CD14-positive monocyte (primary cell): ENCODE data around the gene CASQ1. TPM values are rescaled to one million over a fixed set of nuclear protein-coding genes. Genes with fewer than 3 reads are reported as not detected.

ENCODE experiments used
- DNase-seq, 3 donors: peaks; one replicate each; pipeline ENCODE4 v3.0.0-alpha.2; 2011 to 2022
- H2AFZ ChIP-seq: 2 replicates; pipeline ENCODE4 v1.6.0; 2012; ENCODE audit warnings: mild to moderate bottlenecking, low read depth, low read length, inconsistent platforms; ENCODE audit not compliant: insufficient read depth, poor library complexity, severe bottlenecking
- H3K27ac ChIP-seq, 2 donors: 1 replicate in 1 of 2; 2 replicates in 1 of 2; pipeline ENCODE4 v1.5.1; 2012 to 2013; ENCODE audit warnings: low read length in 2 of 2, control low read depth in 1 of 2, inconsistent platforms in 1 of 2, low read depth in 1 of 2, mild to moderate bottlenecking in 1 of 2
- H3K27me3 ChIP-seq, 2 donors: one replicate each; pipeline versions ENCODE4 v1.6.0 to v1.6.1; 2011 to 2013; ENCODE audit warnings: low read length in 2 of 2; ENCODE audit not compliant: control insufficient read depth in 2 of 2, insufficient read depth in 2 of 2
- H3K36me3 ChIP-seq, 2 donors: replicated peaks in 1 of 2; 1 replicate in 1 of 2; 2 replicates in 1 of 2; pipeline versions ENCODE4 v1.5.1 to v1.6.1; 2012 to 2013; ENCODE audit warnings: low read length in 2 of 2, control low read depth in 1 of 2, inconsistent platforms in 1 of 2, mild to moderate bottlenecking in 1 of 2; ENCODE audit not compliant: insufficient read depth in 2 of 2, control insufficient read depth in 1 of 2
- H3K4me1 ChIP-seq, 2 donors: 1 replicate in 1 of 2; 2 replicates in 1 of 2; pipeline versions ENCODE4 v1.5.1 to v1.6.1; 2012 to 2013; ENCODE audit warnings: low read length in 2 of 2, control low read depth in 1 of 2, inconsistent platforms in 1 of 2, mild to moderate bottlenecking in 1 of 2, moderate library complexity in 1 of 2; ENCODE audit not compliant: insufficient read depth in 2 of 2, control insufficient read depth in 1 of 2
- H3K4me2 ChIP-seq: replicated peaks from 2 replicates; pipeline ENCODE3; 2012; ENCODE audit warnings: low read length, moderate library complexity, mild to moderate bottlenecking; ENCODE audit not compliant: poor library complexity, severe bottlenecking; ENCODE audit errors: extremely low read depth
- H3K4me3 ChIP-seq, 3 experiments: fragments of 200-600 bp in 1 of 3; sonication (generic) in 1 of 3; replicated peaks in 1 of 3; 1 replicate in 2 of 3; 2 replicates in 1 of 3; pipeline ENCODE4 v1.5.1; 2011 to 2013; ENCODE audit warnings: low read length in 3 of 3, mild to moderate bottlenecking in 3 of 3, control low read depth in 2 of 3, low read depth in 2 of 3, inconsistent platforms in 1 of 3, moderate library complexity in 1 of 3
- H3K79me2 ChIP-seq: 2 replicates; pipeline ENCODE4 v1.6.0; 2012; ENCODE audit warnings: mild to moderate bottlenecking, control low read depth, inconsistent platforms, low read length, moderate library complexity; ENCODE audit not compliant: insufficient read depth
- H3K9ac ChIP-seq: 2 replicates; pipeline ENCODE4 v1.6.0; 2017; ENCODE audit warnings: low read length, mild to moderate bottlenecking; ENCODE audit not compliant: insufficient read depth, poor library complexity, severe bottlenecking
- H3K9me3 ChIP-seq, 2 donors: replicated peaks in 1 of 2; 1 replicate in 1 of 2; 2 replicates in 1 of 2; pipeline versions ENCODE4 v1.5.1 to v1.6.1; 2012 to 2013; ENCODE audit warnings: low read length in 2 of 2, control low read depth in 1 of 2; ENCODE audit not compliant: control insufficient read depth in 1 of 2, insufficient read depth in 1 of 2
- H4K20me1 ChIP-seq: 2 replicates; pipeline ENCODE4 v1.6.0; 2012; ENCODE audit warnings: mild to moderate bottlenecking, low read length, control low read depth, moderate library complexity; ENCODE audit not compliant: insufficient read depth
- H3K27ac Mint-ChIP-seq, 7 donors: one replicate each; pipeline ENCODE4 v1.8.0; 2020; ENCODE audit warnings: mild to moderate bottlenecking in 7 of 7, mixed read lengths in 7 of 7, moderate library complexity in 6 of 7, inconsistent platforms in 2 of 7
- H3K27me3 Mint-ChIP-seq, 3 donors: one replicate each; pipeline ENCODE4 v1.8.0; 2021 to 2022; ENCODE audit warnings: low read depth in 3 of 3, mild to moderate bottlenecking in 3 of 3, mixed read lengths in 3 of 3, moderate library complexity in 3 of 3, inconsistent platforms in 1 of 3
- H3K36me3 Mint-ChIP-seq, 2 donors: one replicate each; pipeline ENCODE4 v1.8.0; 2020; ENCODE audit warnings: mixed read lengths in 2 of 2, inconsistent platforms in 1 of 2, mild to moderate bottlenecking in 1 of 2
- H3K4me1 Mint-ChIP-seq: one replicate; pipeline ENCODE4 v1.8.0; 2020; ENCODE audit warnings: mild to moderate bottlenecking, mixed read lengths
- H3K4me3 Mint-ChIP-seq, 2 donors: one replicate each; pipeline ENCODE4 v1.8.0; 2020; ENCODE audit warnings: mild to moderate bottlenecking in 2 of 2, mixed read lengths in 2 of 2, moderate library complexity in 1 of 2
- H3K9me3 Mint-ChIP-seq, 7 donors: one replicate each; pipeline ENCODE4 v1.8.0; 2020 to 2022; ENCODE audit warnings: mixed read lengths in 7 of 7, mild to moderate bottlenecking in 6 of 7, moderate library complexity in 6 of 7, inconsistent platforms in 2 of 7
- WGBS: methylation state at CpG from one replicate; pipeline ENCODE4 v1.1.5; 2013; ENCODE audit warnings: missing lambda C conversion rate; ENCODE audit not compliant: insufficient coverage; 5-methylcytosine and 5-hydroxymethylcytosine counted together
- intact Hi-C, 2 donors: fragments of 100-400 bp; cut with micrococcal nuclease; formaldehyde crosslinking; loops; one replicate each; pipeline versions ENCODE4 v1.15.0 to v1.15.1; 2023
- polyA plus RNA-seq, 3 donors: library from polyadenylated mRNA; depleted of rRNA in 1 of 3; unstranded in 2 of 3; stranded (reverse) in 1 of 3; fragments of 300-500 nt in 2 of 3; fragments of >200 nt in 1 of 3; fragmentation: Illumina TruSeq in 2 of 3; gene quantifications; 1 replicate in 2 of 3; 2 replicates in 1 of 3; pipeline ENCODE4 v1.2.3, GENCODE V29; 2012 to 2021
- TF ChIP-seq, protein P1 (sequence below): fragments of 200-600 bp; IDR thresholded peaks from one replicate; pipeline ENCODE4 v1.8.0; 2022; ENCODE audit warnings: antibody characterized with exemption, mild to moderate bottlenecking

The CASQ1 gene
- polyA plus RNA-seq, 3 donors = 0.09 to 11.1 TPM; not detected in 1

DNA sequence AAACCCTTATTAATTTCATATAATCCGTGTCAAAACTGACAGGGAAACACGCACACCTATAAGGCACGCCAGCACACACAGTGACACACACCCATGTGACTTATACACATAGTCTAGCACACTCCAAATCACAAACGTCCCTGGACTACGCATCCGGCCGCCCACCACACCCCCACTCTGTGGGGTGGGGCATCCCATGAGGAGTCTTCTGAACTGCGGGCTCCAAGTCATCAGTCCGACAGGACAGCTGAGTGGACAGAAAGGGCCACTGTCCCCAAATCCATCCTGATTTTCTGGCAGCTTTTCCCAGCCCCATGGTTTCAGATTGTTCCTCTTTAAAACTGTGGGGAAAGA, 15.6 kb downstream of the CASQ1 start:
- H3K79me2 ChIP-seq = peaks cover 3% of the 10 kb centered on the region
- peak overlapping the region; percentile 57 to 90 (median 86) for H3K4me3 ChIP-seq
- DNase-seq = peak; percentile 34 to 64 (median 41)
- H3K4me1 ChIP-seq = peaks cover 29 to 36% of the 10 kb centered on the region in 2 donors
- peak overlapping the region; percentile 94 to 97 for H3K4me3 Mint-ChIP-seq
- H3K27ac Mint-ChIP-seq = peak overlapping the region in 5 of 7 donors; percentile 35 to 92 (median 73)
- peaks cover 46% of the 10 kb centered on the region for H4K20me1 ChIP-seq
- peak overlapping the region; percentile 88 for H2AFZ ChIP-seq
- WGBS = 20% methylated on average over 1 of the region's 9 CpGs
- H3K4me2 ChIP-seq = peak overlapping the region; percentile 92
- H3K27ac ChIP-seq = peak overlapping the region in 1 of 2 donors; percentile 95
- peaks cover 34 to 40% of the 10 kb centered on the region in 2 donors for H3K36me3 Mint-ChIP-seq
- intact Hi-C loops = loop anchor here in 1 of 2 donors (5.0 kb wide), 1 partner anchor 109 kb away; the partner anchor contains the start of gene IGSF8
- no peaks in the 10 kb centered on the region for H3K27me3 ChIP-seq
- peak overlapping the region; percentile 92 for H3K9ac ChIP-seq
- TF ChIP-seq, protein P1, sequence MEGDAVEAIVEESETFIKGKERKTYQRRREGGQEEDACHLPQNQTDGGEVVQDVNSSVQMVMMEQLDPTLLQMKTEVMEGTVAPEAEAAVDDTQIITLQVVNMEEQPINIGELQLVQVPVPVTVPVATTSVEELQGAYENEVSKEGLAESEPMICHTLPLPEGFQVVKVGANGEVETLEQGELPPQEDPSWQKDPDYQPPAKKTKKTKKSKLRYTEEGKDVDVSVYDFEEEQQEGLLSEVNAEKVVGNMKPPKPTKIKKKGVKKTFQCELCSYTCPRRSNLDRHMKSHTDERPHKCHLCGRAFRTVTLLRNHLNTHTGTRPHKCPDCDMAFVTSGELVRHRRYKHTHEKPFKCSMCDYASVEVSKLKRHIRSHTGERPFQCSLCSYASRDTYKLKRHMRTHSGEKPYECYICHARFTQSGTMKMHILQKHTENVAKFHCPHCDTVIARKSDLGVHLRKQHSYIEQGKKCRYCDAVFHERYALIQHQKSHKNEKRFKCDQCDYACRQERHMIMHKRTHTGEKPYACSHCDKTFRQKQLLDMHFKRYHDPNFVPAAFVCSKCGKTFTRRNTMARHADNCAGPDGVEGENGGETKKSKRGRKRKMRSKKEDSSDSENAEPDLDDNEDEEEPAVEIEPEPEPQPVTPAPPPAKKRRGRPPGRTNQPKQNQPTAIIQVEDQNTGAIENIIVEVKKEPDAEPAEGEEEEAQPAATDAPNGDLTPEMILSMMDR = no peak
- H3K27me3 Mint-ChIP-seq = peaks cover 0 to 3% (median 0%) of the 10 kb centered on the region in 3 donors
- no peaks in the 10 kb centered on the region for H3K9me3 ChIP-seq
- H3K4me1 Mint-ChIP-seq = peaks cover 43% of the 10 kb centered on the region
- H3K9me3 Mint-ChIP-seq = no peaks in the 10 kb centered on the region
- peaks cover 13 to 38% of the 10 kb centered on the region in 2 donors for H3K36me3 ChIP-seq

DNA sequence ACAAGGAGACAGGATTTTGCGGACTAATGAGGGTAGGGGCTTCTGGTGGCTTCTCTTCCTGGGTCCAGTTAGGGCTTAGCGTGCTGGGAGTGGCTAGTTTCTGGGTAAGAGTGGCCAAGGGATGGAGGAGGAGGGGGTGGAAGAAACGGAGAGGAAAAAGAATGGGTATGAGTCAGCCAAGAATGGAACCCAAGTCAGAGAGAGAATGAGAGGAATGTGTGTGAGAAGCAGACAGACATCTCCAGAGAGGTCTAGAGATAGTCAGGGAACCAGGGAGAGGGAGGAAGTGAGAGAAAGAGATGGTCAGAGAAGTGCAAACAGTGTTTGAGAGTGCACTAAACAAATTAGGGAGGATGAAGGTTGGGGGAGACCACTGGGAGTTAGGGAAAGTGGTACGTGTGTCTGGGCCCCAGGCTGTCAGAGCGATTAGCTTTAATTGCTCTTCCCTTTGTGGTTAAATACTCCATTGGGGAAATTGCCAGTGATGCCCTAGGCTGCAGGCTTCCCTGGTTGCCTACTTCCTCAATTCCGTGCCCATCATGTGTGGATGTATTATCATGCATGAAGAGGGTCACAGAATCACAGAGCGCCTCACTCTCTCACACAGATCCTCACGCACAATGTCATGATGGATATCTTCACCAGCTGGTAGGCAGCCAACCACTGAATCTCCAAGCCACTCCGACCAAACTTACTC, 16.2 kb downstream of the CASQ1 start:
- TF ChIP-seq, protein P1 = no peak
- peak overlapping the region; percentile 94 to 97 for H3K4me3 Mint-ChIP-seq
- H3K9me3 Mint-ChIP-seq = no peaks in the 10 kb centered on the region
- Histone ChIP-seq H3K9ac (no peak overlapping the region), H3K4me3 (peak overlapping the region in 2 of 3 experiments; percentile 57 to 86), H3K4me1 (peaks cover 29 to 36% of the 10 kb centered on the region in 2 donors), H3K4me2 (peak overlapping the region; percentile 92), H3K79me2 (peaks cover 3% of the 10 kb centered on the region), H3K36me3 (peaks cover 19 to 43% of the 10 kb centered on the region in 2 donors), H2AFZ (no peak overlapping the region), H3K27ac (peak overlapping the region in 1 of 2 donors; percentile 95), H3K27me3 (no peaks in the 10 kb centered on the region), H4K20me1 (peaks cover 51% of the 10 kb centered on the region), H3K9me3 (no peaks in the 10 kb centered on the region)
- peaks cover 37 to 46% of the 10 kb centered on the region in 2 donors for H3K36me3 Mint-ChIP-seq
- H3K27ac Mint-ChIP-seq = peak overlapping the region; percentile 66 to 92 (median 85)
- DNase-seq = peak; percentile 49 to 63 (median 62)
- intact Hi-C loops = loop anchor here in 1 of 2 donors (5.0 kb wide), 1 partner anchor 109 kb away; the partner anchor contains the start of gene IGSF8
- H3K4me1 Mint-ChIP-seq = peaks cover 43% of the 10 kb centered on the region
- WGBS = 81% methylated on average over 3 of the region's 9 CpGs
- peaks cover 0 to 3% (median 0%) of the 10 kb centered on the region in 3 donors for H3K27me3 Mint-ChIP-seq
